K562 (cell line): ENCODE data around the gene SIAE.

Experiments used
- CTCF ChIP-seq, 3 experiments: IDR thresholded peaks in 2 of 3; conservative IDR thresholded peaks in 1 of 3; 2 replicates each; pipeline ENCODE4 v1.5.1; 2011 to 2012; ENCODE audit warnings: low read length in 3 of 3, mild to moderate bottlenecking in 3 of 3, control low read depth in 2 of 3, improper control_type of control experiment in 1 of 3, inconsistent platforms in 1 of 3, low read depth in 1 of 3, mixed read lengths in 1 of 3, moderate library complexity in 1 of 3; ENCODE audit not compliant: insufficient read depth in 2 of 3
- FIP1L1 ChIP-seq: fragments of 200-400 bp; formaldehyde crosslinking; IDR thresholded peaks from 2 replicates; pipeline ENCODE4 v1.6.1; 2018; ENCODE audit warnings: mild to moderate bottlenecking, low read depth, low read length; ENCODE audit not compliant: poor library complexity, severe bottlenecking
- FOXK1 ChIP-seq: sonication (generic); formaldehyde crosslinking; IDR thresholded peaks from 2 replicates; pipeline ENCODE4 v1.8.0; 2022; ENCODE audit warnings: missing genetic modification reagents, mild to moderate bottlenecking, borderline replicate concordance
- NFYB ChIP-seq: IDR thresholded peaks from 2 replicates; pipeline ENCODE4 v1.6.1; 2011; ENCODE audit warnings: mild to moderate bottlenecking, moderate library complexity; ENCODE audit not compliant: insufficient read length; ENCODE audit errors: extremely low read depth
- NRF1 ChIP-seq, 2 experiments: fragments of 450-650 bp; IDR thresholded peaks in 1 of 2; conservative IDR thresholded peaks in 1 of 2; 2 replicates each; pipeline ENCODE4 v1.6.1; 2014; ENCODE audit warnings: mild to moderate bottlenecking in 2 of 2
- PCBP2 ChIP-seq: fragments of 200-400 bp; formaldehyde crosslinking; IDR thresholded peaks from 2 replicates; pipeline ENCODE4 v1.6.1; 2018; ENCODE audit warnings: low read length, low read depth, mild to moderate bottlenecking, moderate library complexity; ENCODE audit not compliant: poor library complexity, severe bottlenecking
- POLR2AphosphoS5 ChIP-seq: IDR thresholded peaks from 2 replicates; pipeline ENCODE4 v1.6.1; 2011; ENCODE audit warnings: mild to moderate bottlenecking, low read depth, low read length, moderate library complexity; ENCODE audit not compliant: control insufficient read depth, insufficient read depth
- SMAD3 ChIP-seq: fragments of 450-650 bp; formaldehyde crosslinking; conservative IDR thresholded peaks from 2 replicates; pipeline ENCODE4 v1.4.0; 2020; ENCODE audit warnings: mild to moderate bottlenecking
- SP2 ChIP-seq: IDR thresholded peaks from 2 replicates; pipeline ENCODE4 v1.6.1; 2011; ENCODE audit warnings: mild to moderate bottlenecking, low read depth, low read length, moderate library complexity; ENCODE audit not compliant: poor library complexity, severe bottlenecking; ENCODE audit errors: extremely low read depth
- STAG1 ChIP-seq: sonication (generic); formaldehyde crosslinking; IDR thresholded peaks from 2 replicates; pipeline ENCODE4 v1.5.0; 2020; ENCODE audit warnings: missing genetic modification reagents, borderline replicate concordance
- ZNF561 ChIP-seq: fragments of 450-650 bp; formaldehyde crosslinking; conservative IDR thresholded peaks from 2 replicates; pipeline ENCODE4 v1.4.0; 2020; ENCODE audit warnings: mild to moderate bottlenecking, moderate library complexity

GRCh38 chr11:124719534-124719933, 46.0 kb upstream of the SIAE start:
- TF ChIP-seq PCBP2 (no peak), POLR2AphosphoS5 (no peak), FIP1L1 (no peak), SP2 (no peak), NRF1 (conservative IDR thresholded peaks at IDR 0.05 in 1 of 2, IDR thresholded peaks at IDR 0.05 in 1 of 2) (no peak), FOXK1 (CRISPR knock-in tag) (no peak), STAG1 (CRISPR knock-in tag) (no peak), CTCF (IDR thresholded peaks at IDR 0.05 in 2 of 3, conservative IDR thresholded peaks at IDR 0.05 in 1 of 3; ENCODE audit: insufficient read depth in 2 of 3, low read depth in 1 of 3, low read length in 3 of 3) (no peak), ZNF561 (no peak), NFYB (no peak), SMAD3 (CRISPR knock-in tag) (no peak)
